ENCODE measurements around the gene NYAP2. TPM values are rescaled to one million over a fixed set of nuclear protein-coding genes. Genes with fewer than 3 reads are reported as not detected.

NYAP2 gene
- total RNA-seq, 4 donors from 2014 or later = 0.13 to 0.47 TPM; not detected in 2

DNA sequence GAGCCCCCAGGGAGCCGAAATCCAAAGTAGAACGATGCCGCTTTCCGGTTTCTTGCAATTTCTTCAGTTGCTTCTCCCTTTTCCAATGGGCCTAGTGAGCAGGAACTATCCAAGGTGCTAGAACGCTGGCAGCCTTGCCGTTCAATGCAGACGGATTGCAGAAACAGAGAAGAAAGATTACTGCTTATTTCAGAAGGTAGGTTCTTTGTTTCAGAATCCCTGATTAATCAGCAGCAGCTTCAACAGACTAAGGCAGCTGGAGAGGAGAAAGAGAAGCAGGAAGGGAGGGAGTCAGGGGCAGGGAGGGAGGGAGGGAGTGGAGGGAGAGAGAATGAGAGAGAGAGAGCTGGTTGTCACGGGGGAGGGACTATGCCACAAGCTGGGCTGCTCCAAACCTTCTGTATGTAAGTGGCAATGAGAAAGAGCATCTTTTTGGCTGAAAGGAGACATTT lies 576 bp downstream of the NYAP2 start:
- no peak overlapping the region for H3K27ac ChIP-seq
- no peaks in the 10 kb centered on the region for H3K4me1 ChIP-seq
- 10 to 16% methylated on average over 6 to 8 of the region's 8 CpGs for WGBS, 2 donors (ENCODE audit: low coverage in 1 of 2)
- no peaks in the 10 kb centered on the region for H3K9me3 ChIP-seq
- ATAC-seq = no peak
- H3K4me3 ChIP-seq = no peak overlapping the region
- no peaks in the 10 kb centered on the region for H3K36me3 ChIP-seq
- H3K27me3 ChIP-seq = peaks cover 10% of the 10 kb centered on the region
- TF ChIP-seq POLR2A (IDR thresholded peaks at IDR 0.05) (no peak), POLR2AphosphoS5 (IDR thresholded peaks at IDR 0.05) (no peak), EP300 (IDR thresholded peaks at IDR 0.05) (no peak)
- TF ChIP-seq, protein P1, sequence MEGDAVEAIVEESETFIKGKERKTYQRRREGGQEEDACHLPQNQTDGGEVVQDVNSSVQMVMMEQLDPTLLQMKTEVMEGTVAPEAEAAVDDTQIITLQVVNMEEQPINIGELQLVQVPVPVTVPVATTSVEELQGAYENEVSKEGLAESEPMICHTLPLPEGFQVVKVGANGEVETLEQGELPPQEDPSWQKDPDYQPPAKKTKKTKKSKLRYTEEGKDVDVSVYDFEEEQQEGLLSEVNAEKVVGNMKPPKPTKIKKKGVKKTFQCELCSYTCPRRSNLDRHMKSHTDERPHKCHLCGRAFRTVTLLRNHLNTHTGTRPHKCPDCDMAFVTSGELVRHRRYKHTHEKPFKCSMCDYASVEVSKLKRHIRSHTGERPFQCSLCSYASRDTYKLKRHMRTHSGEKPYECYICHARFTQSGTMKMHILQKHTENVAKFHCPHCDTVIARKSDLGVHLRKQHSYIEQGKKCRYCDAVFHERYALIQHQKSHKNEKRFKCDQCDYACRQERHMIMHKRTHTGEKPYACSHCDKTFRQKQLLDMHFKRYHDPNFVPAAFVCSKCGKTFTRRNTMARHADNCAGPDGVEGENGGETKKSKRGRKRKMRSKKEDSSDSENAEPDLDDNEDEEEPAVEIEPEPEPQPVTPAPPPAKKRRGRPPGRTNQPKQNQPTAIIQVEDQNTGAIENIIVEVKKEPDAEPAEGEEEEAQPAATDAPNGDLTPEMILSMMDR (IDR thresholded peaks at IDR 0.05) = no peak

DNA sequence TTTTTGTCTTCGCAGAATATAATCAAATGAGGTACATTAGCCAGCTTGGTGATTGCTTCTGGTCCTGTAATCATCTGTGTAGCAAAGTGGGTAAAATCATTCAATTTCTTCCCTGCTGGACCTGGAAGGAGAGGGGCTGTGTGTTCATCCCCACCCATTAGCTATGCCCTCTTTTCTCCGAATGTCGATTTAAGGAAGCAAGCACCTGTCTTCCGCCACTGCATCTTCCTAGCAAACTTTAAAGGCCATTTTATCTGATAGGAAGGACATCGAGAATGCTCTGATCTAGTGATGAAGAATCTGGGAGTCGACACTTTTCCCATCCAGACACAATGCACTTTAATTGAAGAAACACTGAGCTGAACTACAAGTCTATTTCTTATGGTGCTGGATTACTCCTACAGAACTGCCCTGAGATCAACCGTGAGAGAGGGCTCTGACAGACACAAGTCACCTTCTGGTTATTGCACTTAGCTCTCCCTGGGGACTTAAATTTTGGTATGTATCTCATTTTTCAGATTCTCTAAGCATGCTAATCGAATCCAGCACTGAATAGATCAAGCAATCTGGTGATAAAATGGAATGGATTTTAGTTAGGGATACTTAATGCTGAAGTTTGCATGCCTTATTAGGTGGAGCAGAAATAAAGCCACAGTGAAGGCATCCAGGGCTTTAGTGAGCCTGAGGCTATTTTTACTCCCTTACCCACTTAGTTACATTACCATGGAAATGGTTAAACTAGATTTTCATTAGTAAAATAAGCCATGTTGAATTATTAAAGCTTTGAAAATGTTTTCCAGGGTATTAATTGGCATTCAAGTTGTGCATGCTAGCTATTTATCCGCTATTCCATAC lies 1.3 kb downstream of the NYAP2 start:
- Histone ChIP-seq H3K4me3 (no peak overlapping the region), H3K27ac (no peak overlapping the region), H3K36me3 (no peaks in the 10 kb centered on the region), H3K9me3 (no peaks in the 10 kb centered on the region), H3K4me1 (no peaks in the 10 kb centered on the region), H3K27me3 (peaks cover 10% of the 10 kb centered on the region)
- TF ChIP-seq, protein P1 (IDR thresholded peaks at IDR 0.05) = no peak
- TF ChIP-seq POLR2A (IDR thresholded peaks at IDR 0.05) (no peak), POLR2AphosphoS5 (IDR thresholded peaks at IDR 0.05) (no peak), EP300 (IDR thresholded peaks at IDR 0.05) (no peak)
- WGBS, 2 donors (ENCODE audit: low coverage in 1 of 2) = 64 to 79% methylated on average over 7 to 8 of the region's 9 CpGs
- no peak for ATAC-seq

DNA sequence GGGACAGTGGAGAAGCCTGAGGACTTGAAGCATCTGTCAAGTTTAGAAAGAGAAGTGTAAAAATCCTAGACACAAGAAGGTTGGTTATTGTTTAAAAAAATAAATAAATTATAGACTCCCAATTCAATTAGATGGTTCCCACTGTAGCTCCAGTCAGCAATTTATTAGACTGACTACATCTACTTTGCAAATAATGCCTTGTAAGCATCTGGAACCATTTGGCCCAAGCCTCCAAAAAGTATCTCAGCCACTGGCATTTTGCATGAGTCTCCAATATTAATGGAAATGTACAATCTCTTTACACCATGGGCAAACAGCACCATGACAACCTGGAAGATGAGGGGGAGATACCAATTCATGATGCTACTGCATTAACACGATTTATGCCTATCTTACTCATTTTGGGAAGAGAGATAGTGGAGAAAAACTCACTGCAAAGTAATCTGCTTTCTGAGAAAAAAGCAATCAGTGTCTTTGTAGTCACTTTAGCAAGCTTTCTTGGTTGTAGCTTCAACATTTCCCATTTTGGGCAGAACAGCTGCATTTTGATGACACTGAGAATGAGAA lies 2.8 kb downstream of the NYAP2 start:
- no peaks in the 10 kb centered on the region for H3K9me3 ChIP-seq
- no peaks in the 10 kb centered on the region for H3K36me3 ChIP-seq
- WGBS, 2 donors (ENCODE audit: low coverage in 1 of 2) = 33 to 50% methylated on average over 1 of the region's 1 CpG
- H3K4me1 ChIP-seq = no peaks in the 10 kb centered on the region
- H3K27me3 ChIP-seq = peaks cover 10% of the 10 kb centered on the region
- H3K4me3 ChIP-seq = no peak overlapping the region
- TF ChIP-seq EP300 (IDR thresholded peaks at IDR 0.05) (no peak), POLR2AphosphoS5 (IDR thresholded peaks at IDR 0.05) (no peak), POLR2A (IDR thresholded peaks at IDR 0.05) (no peak)
- H3K27ac ChIP-seq = no peak overlapping the region
- ATAC-seq = no peak

DNA sequence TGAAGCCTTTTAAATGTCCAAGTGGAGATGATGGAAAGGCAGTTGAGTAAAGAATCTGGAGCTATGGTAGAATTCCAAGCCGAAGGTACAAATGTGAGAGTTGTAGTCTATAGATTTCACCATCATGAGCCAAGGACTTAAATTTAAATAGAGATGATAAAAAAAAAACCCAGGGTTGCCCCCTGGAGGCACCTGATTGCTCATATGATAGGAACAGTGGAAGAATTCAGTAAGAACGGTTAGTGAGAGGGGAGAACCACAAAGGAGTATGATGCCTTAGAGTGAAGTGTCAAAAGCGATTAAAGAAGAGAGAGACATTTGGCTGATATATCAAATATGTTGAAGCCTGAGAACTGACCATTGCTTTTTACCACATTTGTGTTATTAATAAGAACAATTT lies 11.9 kb downstream of the NYAP2 start:
- Histone ChIP-seq H3K4me3 (no peak overlapping the region), H3K36me3 (no peaks in the 10 kb centered on the region), H3K4me1 (no peaks in the 10 kb centered on the region), H3K27ac (no peak overlapping the region), H3K9me3 (no peaks in the 10 kb centered on the region), H3K27me3 (no peaks in the 10 kb centered on the region)
- TF ChIP-seq, protein P1 (IDR thresholded peaks at IDR 0.05) = no peak
- TF ChIP-seq POLR2A (IDR thresholded peaks at IDR 0.05) = no peak
- no peak for TF ChIP-seq POLR2AphosphoS5 (IDR thresholded peaks at IDR 0.05)
- TF ChIP-seq EP300 (IDR thresholded peaks at IDR 0.05) = no peak
- ATAC-seq = no peak
- 69 to 80% methylated on average over 3 of the region's 3 CpGs for WGBS, 2 donors (ENCODE audit: low coverage in 1 of 2)

DNA sequence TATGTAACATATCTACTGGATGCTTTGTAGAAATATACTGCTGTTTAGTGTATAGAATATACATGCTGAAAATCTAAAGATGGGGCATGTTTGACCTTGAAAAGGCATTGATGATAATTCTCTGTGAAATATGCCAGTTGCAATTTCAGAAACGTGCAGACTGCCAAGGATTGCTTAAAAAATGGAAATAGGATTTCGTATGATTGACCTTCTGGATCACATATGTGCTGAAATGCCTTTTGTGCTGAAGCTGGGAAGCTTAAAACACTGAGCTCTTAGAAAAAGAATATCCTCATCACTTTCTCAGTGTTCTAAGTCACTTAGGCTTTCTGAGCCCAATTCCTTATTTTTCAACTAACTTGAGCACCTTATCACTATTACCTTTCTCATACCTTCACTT lies 14.3 kb downstream of the NYAP2 start:
- no peak for ATAC-seq
- H3K9me3 ChIP-seq = no peaks in the 10 kb centered on the region
- H3K4me1 ChIP-seq = no peaks in the 10 kb centered on the region
- H3K27ac ChIP-seq = no peak overlapping the region
- no peaks in the 10 kb centered on the region for H3K36me3 ChIP-seq
- WGBS, 2 donors (ENCODE audit: low coverage in 1 of 2) = 19 to 33% methylated on average over 2 of the region's 2 CpGs
- no peaks in the 10 kb centered on the region for H3K27me3 ChIP-seq
- no peak overlapping the region for H3K4me3 ChIP-seq
- no peak for TF ChIP-seq POLR2AphosphoS5 (IDR thresholded peaks at IDR 0.05)
- TF ChIP-seq POLR2A (IDR thresholded peaks at IDR 0.05) = no peak
- TF ChIP-seq, protein P1 (IDR thresholded peaks at IDR 0.05) = no peak
- TF ChIP-seq EP300 (IDR thresholded peaks at IDR 0.05) = no peak

Data from gastroesophageal sphincter (tissue), 4 donors.